ENCODE data around the gene MCC. TPM values are rescaled to one million over a fixed set of nuclear protein-coding genes. Genes with fewer than 3 reads are reported as not detected.

Gene MCC
- total RNA-seq, 1 experiment from 2014 or later, result 7.6 TPM

- Histone ChIP-seq H3K9ac (ENCODE audit: extremely low read depth, insufficient read length, low read length) (no peak overlapping the region), H3K23me2 (ENCODE audit: insufficient read length, low read depth, low read length, poor library complexity, severe bottlenecking) (no peaks in the 10 kb centered on the region), H4K20me1 (ENCODE audit: control insufficient read depth, insufficient read depth, insufficient read length) (no peaks in the 10 kb centered on the region), H4K5ac (ENCODE audit: insufficient read length, low read depth, low read length) (no peak overlapping the region), H3K4me1 (ENCODE audit: insufficient read depth, low read length) (no peaks in the 10 kb centered on the region), H4K8ac (replicated peaks; ENCODE audit: insufficient read length, low read depth, low read length) (no peak overlapping the region), H3K4ac (ENCODE audit: low read depth, low read length) (no peak overlapping the region), H3K4me2 (ENCODE audit: insufficient read depth, insufficient read length, low read length) (no peak overlapping the region), H3K18ac (ENCODE audit: insufficient read length, low read depth, low read length) (no peak overlapping the region), H2BK15ac (ENCODE audit: low read depth, low read length) (no peak overlapping the region), H2BK12ac (ENCODE audit: insufficient read length, low read depth, low read length) (no peak overlapping the region), H3K56ac (ENCODE audit: insufficient read length, low read depth, low read length) (no peak overlapping the region), H3T11ph (ENCODE audit: low read length) (no peak overlapping the region), H2AK5ac (ENCODE audit: insufficient read length, low read length) (no peak overlapping the region), H2BK120ac (ENCODE audit: low read depth, low read length, poor library complexity, severe bottlenecking) (no peak overlapping the region), H3K14ac (ENCODE audit: insufficient read depth, low read length) (no peak overlapping the region), H2AFZ (ENCODE audit: low read length) (no peak overlapping the region), H3K27me3 (ENCODE audit: insufficient read depth, low read length) (no peaks in the 10 kb centered on the region), H4K91ac (ENCODE audit: insufficient read length, low read depth, low read length) (no peak overlapping the region), H2BK5ac (ENCODE audit: insufficient read length, low read length) (no peak overlapping the region), H3K23ac (ENCODE audit: insufficient read length, low read depth, low read length) (no peak overlapping the region), H3K27ac (ENCODE audit: insufficient read length, low read depth, low read length) (no peak overlapping the region), H3K79me2 (ENCODE audit: insufficient read depth, low read length) (no peaks in the 10 kb centered on the region), H2BK20ac (ENCODE audit: low read depth, low read length, poor library complexity, severe bottlenecking) (no peak overlapping the region), H3K9me3 (ENCODE audit: control insufficient read depth, low read depth, low read length) (no peaks in the 10 kb centered on the region), H3K79me1 (ENCODE audit: insufficient read depth, low read depth, low read length, poor library complexity, severe bottlenecking) (no peaks in the 10 kb centered on the region)
- H3K27me3 Mint-ChIP-seq (ENCODE audit: low read depth), result no peaks in the 10 kb centered on the region
- H3K4me3 Mint-ChIP-seq, result no peak overlapping the region
- TF ChIP-seq CTCF (conservative IDR thresholded peaks at IDR 0.05), result no peak
- WGBS (ENCODE audit: extremely low coverage, insufficient read length, low lambda C conversion rate), result no CpG with 5 or more reads among the region's 3 CpGs
- H3K4me1 Mint-ChIP-seq, result no peaks in the 10 kb centered on the region
- DNase-seq, result no peak
- H3K9me3 Mint-ChIP-seq, result no peaks in the 10 kb centered on the region
- H3K27ac Mint-ChIP-seq, result no peak overlapping the region
- H3K36me3 Mint-ChIP-seq (ENCODE audit: insufficient read depth in 1 of 3, low read depth in 3 of 3), result no peaks in the 10 kb centered on the region
These were observed 91.2 kb downstream of the MCC start for GRCh38 chr5:113397046-113397445.

Data from H9 (cell line).